Colonic mucosa (tissue), 4 donors: ENCODE results near the gene KCNIP4. TPM values are rescaled to one million over a fixed set of nuclear protein-coding genes. Genes with fewer than 3 reads are reported as not detected.

Experiments
- DNase-seq: peaks from one replicate; pipeline ENCODE4 v3.0.0-alpha.2; 2020
- H3K27ac ChIP-seq: fragments of 200-600 bp; one replicate; pipeline ENCODE4 v1.8.0; 2021
- H3K27me3 ChIP-seq: fragments of 200-600 bp; one replicate; pipeline ENCODE4 v1.8.0; 2021
- H3K36me3 ChIP-seq: fragments of 200-600 bp; one replicate; pipeline ENCODE4 v1.8.0; 2021
- H3K4me1 ChIP-seq: fragments of 200-600 bp; one replicate; pipeline ENCODE4 v1.8.0; 2021; ENCODE audit warnings: mild to moderate bottlenecking
- H3K4me3 ChIP-seq: fragments of 200-600 bp; one replicate; pipeline ENCODE4 v1.8.0; 2021
- H3K9ac ChIP-seq, 2 donors: one replicate each; pipeline ENCODE4 v1.7.0; 2013; ENCODE audit warnings: control low read depth in 2 of 2, low read depth in 2 of 2, low read length in 2 of 2
- H3K9me3 ChIP-seq: fragments of 200-600 bp; one replicate; pipeline ENCODE4 v1.8.0; 2021
- intact Hi-C: fragments of 100-400 bp; cut with DNase I; formaldehyde crosslinking; loops from one replicate; pipeline ENCODE4 v1.14.1; 2022
- total RNA-seq, 2 donors: library from RNA; stranded (reverse); fragmentation: NEBNext Ultra II Directional in 1 of 2; extraction: Animal tissue kit (Norgen Biotek cat#: 25700) in 1 of 2; gene quantifications; one replicate each; pipeline ENCODE4 v1.2.1, GENCODE V29; 2021
- TF ChIP-seq, protein P1 (sequence below): fragments of 200-600 bp; IDR thresholded peaks from one replicate; pipeline ENCODE4 v1.8.0; 2022; ENCODE audit warnings: antibody characterized with exemption, mild to moderate bottlenecking
- donor health status: healthy.
- donor health status: DM: no; HTN: no; CAD: no.
- donor health status: DM: no; HTN: no; CAD: no.

The KCNIP4 gene
- total RNA-seq, 2 donors from 2014 or later = 0.67 to 1.2 TPM

DNA sequence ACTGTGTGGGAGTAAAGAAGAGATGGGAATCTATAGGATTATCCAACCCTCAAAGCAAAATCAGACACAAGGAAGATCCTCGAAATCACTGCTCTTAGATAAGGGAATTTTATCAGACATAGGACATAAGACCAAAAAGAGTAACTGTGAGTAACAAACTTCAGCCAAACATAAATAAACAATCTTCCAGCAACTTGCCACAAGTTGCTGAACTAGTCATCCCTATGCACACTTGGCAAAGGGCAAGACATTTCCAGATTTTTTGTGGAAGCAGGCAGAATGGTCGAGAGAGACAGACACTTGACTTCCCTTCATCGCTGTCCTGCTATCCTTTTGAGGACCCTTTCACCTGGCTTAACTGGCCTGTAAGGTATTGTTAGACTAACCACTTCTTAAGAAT is 89.6 kb downstream of the KCNIP4 start:
- intact Hi-C loops = no loop called here
- no peaks in the 10 kb centered on the region for H3K4me1 ChIP-seq
- no peaks in the 10 kb centered on the region for H3K9me3 ChIP-seq
- no peak overlapping the region for H3K9ac ChIP-seq
- H3K36me3 ChIP-seq = no peaks in the 10 kb centered on the region
- H3K27ac ChIP-seq = no peak overlapping the region
- DNase-seq = no peak
- TF ChIP-seq, protein P1, sequence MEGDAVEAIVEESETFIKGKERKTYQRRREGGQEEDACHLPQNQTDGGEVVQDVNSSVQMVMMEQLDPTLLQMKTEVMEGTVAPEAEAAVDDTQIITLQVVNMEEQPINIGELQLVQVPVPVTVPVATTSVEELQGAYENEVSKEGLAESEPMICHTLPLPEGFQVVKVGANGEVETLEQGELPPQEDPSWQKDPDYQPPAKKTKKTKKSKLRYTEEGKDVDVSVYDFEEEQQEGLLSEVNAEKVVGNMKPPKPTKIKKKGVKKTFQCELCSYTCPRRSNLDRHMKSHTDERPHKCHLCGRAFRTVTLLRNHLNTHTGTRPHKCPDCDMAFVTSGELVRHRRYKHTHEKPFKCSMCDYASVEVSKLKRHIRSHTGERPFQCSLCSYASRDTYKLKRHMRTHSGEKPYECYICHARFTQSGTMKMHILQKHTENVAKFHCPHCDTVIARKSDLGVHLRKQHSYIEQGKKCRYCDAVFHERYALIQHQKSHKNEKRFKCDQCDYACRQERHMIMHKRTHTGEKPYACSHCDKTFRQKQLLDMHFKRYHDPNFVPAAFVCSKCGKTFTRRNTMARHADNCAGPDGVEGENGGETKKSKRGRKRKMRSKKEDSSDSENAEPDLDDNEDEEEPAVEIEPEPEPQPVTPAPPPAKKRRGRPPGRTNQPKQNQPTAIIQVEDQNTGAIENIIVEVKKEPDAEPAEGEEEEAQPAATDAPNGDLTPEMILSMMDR = no peak
- H3K27me3 ChIP-seq = no peaks in the 10 kb centered on the region
- no peak overlapping the region for H3K4me3 ChIP-seq

DNA sequence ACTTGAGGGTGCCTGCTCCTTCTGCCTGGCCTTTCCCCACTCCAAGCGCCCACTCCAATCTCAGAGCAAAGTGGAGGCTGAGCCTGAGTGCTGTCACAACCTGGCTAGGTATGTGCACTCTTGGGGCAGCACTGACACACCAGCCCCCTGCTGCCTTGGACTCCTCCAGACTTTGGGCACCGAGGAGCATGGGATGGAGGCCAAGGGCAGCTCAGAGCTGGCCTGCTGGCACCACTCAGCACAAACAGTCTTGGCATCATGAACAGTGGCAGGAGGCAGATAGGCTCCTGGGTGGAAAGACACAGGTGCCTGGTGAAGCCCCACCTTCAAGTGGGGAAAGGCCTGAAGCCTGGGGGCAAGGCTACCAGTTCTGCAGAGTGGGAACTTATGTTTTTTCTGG is 91.8 kb downstream of the KCNIP4 start:
- TF ChIP-seq, protein P1 = no peak
- no peak for DNase-seq
- H3K9ac ChIP-seq = no peak overlapping the region
- no peak overlapping the region for H3K27ac ChIP-seq
- intact Hi-C loops = no loop called here
- no peaks in the 10 kb centered on the region for H3K36me3 ChIP-seq
- H3K4me1 ChIP-seq = no peaks in the 10 kb centered on the region
- no peak overlapping the region for H3K4me3 ChIP-seq
- H3K9me3 ChIP-seq = no peaks in the 10 kb centered on the region
- no peaks in the 10 kb centered on the region for H3K27me3 ChIP-seq

DNA sequence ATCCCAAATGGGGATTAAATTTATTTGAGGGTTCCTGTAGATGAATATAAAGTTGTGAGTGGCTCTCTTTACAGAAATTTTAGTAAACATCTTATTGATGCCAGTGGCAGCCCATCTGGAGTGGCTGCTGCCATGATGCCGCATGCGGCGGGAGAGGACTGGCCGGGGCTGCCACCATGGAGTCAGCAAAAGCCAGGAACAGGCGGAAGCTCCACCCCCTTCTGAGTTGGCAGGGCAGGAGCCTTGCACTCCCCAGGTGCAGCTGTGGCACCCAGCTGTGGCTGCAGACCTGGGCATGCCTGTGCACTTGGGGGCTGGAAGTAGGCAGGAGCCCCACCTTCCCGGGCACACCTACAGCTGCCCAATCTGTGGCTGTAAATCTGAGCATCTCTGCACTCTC is 92.3 kb downstream of the KCNIP4 start:
- no peak overlapping the region for H3K9ac ChIP-seq
- H3K4me3 ChIP-seq = no peak overlapping the region
- H3K27me3 ChIP-seq = no peaks in the 10 kb centered on the region
- H3K9me3 ChIP-seq = no peaks in the 10 kb centered on the region
- no peaks in the 10 kb centered on the region for H3K36me3 ChIP-seq
- TF ChIP-seq, protein P1 = no peak
- H3K4me1 ChIP-seq = no peaks in the 10 kb centered on the region
- no peak for DNase-seq
- intact Hi-C loops = no loop called here
- no peak overlapping the region for H3K27ac ChIP-seq

GRCh38 chr4:21849077-21849476 is 99.5 kb downstream of the KCNIP4 start:
- TF ChIP-seq, protein P1 = no peak
- intact Hi-C loops = no loop called here
- no peaks in the 10 kb centered on the region for H3K36me3 ChIP-seq
- no peak overlapping the region for H3K9ac ChIP-seq
- H3K4me1 ChIP-seq = no peaks in the 10 kb centered on the region
- H3K4me3 ChIP-seq = no peak overlapping the region
- no peaks in the 10 kb centered on the region for H3K27me3 ChIP-seq
- no peak overlapping the region for H3K27ac ChIP-seq
- H3K9me3 ChIP-seq = no peaks in the 10 kb centered on the region
- no peak for DNase-seq

- TF ChIP-seq, protein P1 = no peak
- H3K27ac ChIP-seq = no peak overlapping the region
- intact Hi-C loops = no loop called here
- no peaks in the 10 kb centered on the region for H3K4me1 ChIP-seq
- DNase-seq = no peak
- H3K36me3 ChIP-seq = no peaks in the 10 kb centered on the region
- H3K4me3 ChIP-seq = no peak overlapping the region
- no peak overlapping the region for H3K9ac ChIP-seq
- H3K9me3 ChIP-seq = no peaks in the 10 kb centered on the region
- H3K27me3 ChIP-seq = no peaks in the 10 kb centered on the region
Measured at GRCh38 chr4:21848021-21848420, 100.6 kb downstream of the KCNIP4 start.

DNA sequence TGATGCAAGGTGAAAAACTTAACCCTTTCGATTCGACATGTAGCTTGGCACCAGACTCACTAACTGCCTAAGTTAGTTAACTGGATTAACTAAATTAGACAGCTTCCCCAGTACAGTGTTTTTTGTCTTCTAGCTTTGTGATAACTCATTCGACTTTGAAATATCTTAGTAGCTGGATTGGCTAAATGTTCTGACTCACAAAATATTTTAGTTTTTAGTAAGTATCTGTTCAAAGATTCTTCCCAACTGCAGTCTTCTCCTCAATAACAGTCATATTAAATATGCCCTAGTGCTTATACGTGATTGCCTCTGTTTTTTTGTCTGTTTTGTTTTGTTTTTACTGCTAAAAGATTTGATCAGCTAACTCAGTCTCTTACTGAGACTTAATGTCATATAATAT is 102.9 kb downstream of the KCNIP4 start:
- Histone ChIP-seq H3K36me3 (no peaks in the 10 kb centered on the region), H3K9me3 (no peaks in the 10 kb centered on the region), H3K27me3 (no peaks in the 10 kb centered on the region), H3K9ac (no peak overlapping the region), H3K27ac (no peak overlapping the region), H3K4me3 (no peak overlapping the region), H3K4me1 (no peaks in the 10 kb centered on the region)
- no peak for DNase-seq
- intact Hi-C loops = no loop called here
- TF ChIP-seq, protein P1 = no peak
